HG03095 (cell line): ENCODE data around the gene IQCN.
"Not testable (repeated sequence)": the region's sequence is repeated elsewhere in the genome, so short reads cannot be mapped to it uniquely, and the experiment has no call there.

Source experiments
- ATAC-seq: cut with Tn5 transposase; IDR thresholded peaks from one replicate; pipeline ENCODE4 v1.9.1; 2021; ENCODE audit warnings: moderate library complexity; ENCODE audit not compliant: unreplicated experiment

The IQCN gene

DNA sequence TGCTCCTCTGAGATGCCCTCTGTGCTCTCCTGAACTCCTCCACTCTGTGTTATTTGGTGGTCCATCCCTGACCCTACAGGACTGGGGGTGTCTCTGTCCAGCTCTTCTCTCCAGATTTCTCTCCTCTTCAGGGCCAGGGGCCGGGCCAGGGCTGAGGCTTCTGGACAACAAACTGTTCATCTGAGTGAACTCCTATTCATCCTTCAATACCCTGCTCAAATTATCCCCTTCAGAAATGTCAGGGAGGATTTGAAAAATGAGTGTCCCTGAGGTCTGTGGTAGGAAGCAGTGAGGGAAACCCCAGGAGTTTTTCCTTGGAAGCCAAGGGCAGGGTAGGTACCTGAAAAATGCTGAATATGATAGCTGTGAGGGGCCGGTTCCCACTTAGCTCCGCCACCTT, 55.7 kb downstream of the IQCN start:
- no peak for ATAC-seq

DNA sequence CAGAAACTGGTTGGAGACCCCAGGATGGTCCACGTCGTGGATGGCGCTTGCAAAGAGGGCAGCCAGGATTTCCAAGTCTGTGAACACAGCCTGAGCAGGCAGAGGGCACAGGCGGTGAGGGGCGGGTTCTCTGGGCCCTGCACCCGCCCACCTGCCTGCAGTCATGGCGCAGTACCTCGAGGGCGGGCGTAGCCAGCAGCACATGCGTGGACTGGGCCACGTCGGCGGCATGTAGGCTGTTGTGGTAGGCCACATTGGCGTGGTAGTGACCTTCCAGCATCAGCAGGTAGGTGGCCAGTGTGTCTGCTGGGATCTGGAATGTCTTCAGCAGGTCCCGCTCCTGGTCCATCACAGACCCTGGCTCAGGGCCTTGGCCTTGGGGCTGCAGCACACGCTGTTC, 56.1 kb downstream of the IQCN start:
- ATAC-seq: no peak

DNA sequence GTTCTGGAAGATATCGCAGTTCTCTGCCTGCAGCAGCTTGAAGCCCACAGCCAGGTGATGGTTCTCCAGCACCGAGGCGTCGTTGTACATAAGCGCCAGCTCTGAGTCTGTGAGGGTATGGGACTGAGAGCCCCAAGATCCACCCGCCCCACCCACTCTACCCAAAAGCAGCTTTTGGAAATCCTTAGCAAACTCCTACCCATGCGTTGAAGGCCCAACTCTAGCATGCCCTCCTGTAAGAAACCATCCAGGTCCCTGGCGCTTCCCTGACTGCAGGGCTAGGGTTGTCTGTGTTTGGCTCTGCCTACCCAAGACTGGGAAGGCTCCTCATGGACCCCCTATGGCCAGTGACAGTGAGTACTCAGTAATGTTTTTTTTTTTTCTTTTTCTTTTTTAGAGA, 57.5 kb downstream of the IQCN start:
- ATAC-seq: no peak

DNA sequence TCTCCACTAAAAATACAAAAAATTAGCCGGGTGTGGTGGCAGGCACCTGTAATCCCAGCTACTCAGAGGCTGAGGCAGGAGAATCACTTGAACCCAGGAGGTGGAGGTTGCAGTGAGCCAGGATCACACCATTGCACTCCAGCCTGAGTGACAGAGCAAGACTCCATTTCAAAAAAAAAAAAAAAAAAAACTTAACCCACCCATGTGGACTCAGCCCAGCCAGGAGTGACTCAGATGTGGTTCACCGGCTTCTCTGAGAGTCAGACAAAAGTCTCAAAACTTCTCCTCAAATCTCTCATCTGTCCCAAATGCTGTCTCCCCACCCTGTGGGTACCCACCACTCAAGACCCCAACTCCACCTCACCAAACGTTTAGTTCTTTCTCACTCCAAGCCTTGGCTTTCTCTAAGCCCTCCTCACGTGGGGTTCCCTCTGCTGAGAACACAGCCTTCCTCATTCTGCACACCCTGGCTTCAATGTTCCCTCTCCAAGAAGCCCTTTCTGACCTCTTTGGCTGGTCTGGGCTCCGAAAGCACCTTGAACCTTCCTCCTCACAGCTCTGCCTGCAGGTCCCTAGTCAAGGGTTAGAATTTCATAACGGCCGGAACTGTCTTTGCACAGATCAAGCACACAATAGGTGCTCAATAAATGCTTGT, 59.3 kb downstream of the IQCN start:
- ATAC-seq: no peak

DNA sequence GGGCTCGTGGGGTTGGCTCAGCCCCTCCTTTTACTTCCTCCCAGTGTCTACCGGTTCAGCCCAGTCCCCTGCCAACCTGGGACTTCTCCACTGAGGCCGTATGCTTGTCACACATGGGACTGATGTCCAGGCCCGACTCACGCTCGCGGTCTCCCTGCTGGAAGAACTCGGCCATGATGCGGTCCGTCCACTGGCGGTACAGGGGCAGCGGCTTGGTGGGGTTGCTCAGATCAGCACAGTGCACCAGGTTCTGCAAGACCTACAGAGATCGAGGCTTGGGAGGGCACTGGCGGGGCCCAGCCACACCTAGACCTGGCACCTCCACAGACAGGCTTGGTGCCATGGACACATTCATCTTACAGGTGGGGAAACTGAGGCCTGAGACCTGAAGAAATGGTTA, 62.6 kb downstream of the IQCN start:
- ATAC-seq: no peak

DNA sequence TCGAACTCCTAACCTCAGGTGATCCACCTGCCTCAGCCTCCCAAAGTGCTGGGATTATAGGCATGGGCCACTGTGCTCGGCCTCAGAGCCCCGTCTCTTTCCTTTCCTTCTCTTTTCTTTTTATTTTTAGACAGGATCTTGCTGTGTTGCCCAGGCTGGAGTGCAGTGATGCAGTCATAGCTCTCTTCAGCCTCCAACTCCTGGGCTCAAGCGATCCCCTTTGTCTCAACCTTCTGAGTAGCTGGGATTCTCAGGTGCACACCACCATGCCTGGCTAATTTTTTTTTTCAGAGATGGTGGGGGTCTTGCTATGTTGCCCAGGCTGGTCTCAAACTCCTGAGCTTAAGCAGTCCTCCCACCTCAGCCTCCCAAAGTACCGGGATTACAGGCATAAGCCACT, 64.3 kb downstream of the IQCN start:
- not testable (repeated sequence) for ATAC-seq

DNA sequence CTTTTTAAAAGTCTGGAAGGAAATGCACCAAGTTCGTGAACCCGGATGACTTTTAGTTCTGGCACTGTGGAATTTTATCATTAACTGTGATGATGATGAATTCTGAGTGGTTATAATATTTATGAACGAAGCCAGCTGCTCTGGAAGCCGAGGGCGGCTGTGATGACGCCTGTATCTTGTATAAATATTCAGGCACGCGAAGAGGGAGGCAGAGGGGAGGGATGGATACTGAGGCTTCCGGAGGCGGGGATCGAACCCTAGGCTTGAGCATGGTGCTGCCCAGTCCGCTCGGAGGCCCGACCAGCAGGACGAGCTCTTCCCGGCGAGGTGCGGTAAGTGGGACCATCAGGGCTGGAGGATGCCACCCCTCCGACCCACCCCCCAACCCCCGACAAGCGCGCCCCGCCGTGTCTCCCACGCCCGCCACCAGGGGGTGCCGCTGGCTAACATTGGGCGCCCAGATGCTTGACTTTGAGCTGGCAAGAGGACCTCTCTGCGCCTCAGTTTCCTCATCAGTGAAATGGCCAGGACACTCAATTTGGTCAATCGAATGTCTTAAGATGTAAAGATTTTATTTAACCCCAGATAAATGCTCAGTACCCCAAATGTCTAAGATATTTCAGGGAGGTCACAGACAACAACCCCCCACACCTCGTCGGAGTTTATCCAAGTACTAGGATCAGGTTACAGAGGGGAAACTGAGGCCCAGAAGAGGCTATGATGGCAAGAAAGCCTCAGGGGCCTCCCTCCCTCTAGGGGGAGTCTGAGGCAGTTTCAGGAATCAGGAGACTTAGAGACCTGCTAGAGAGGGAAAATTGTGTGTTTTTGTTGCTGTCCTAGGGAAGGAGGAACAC, 65.9 kb downstream of the IQCN start:
- no peak for ATAC-seq
